Esophagus squamous epithelium (tissue), 4 donors: ENCODE data around the gene LTBP1.

Experiments used
- CTCF ChIP-seq, 6 experiments: fragments of 450-650 bp in 4 of 6; fragments of 200-600 bp in 2 of 6; sonication (generic) in 2 of 6; IDR thresholded peaks; one replicate each; pipeline ENCODE4 v1.5.1; 2016 to 2019; ENCODE audit warnings: antibody characterized with exemption in 6 of 6, mild to moderate bottlenecking in 4 of 6, moderate library complexity in 4 of 6
- POLR2A ChIP-seq, 4 donors: fragments of 450-650 bp; IDR thresholded peaks; one replicate each; pipeline ENCODE4 v1.6.1; 2017; ENCODE audit warnings: antibody characterized with exemption in 4 of 4, mild to moderate bottlenecking in 4 of 4, moderate library complexity in 3 of 4

DNA sequence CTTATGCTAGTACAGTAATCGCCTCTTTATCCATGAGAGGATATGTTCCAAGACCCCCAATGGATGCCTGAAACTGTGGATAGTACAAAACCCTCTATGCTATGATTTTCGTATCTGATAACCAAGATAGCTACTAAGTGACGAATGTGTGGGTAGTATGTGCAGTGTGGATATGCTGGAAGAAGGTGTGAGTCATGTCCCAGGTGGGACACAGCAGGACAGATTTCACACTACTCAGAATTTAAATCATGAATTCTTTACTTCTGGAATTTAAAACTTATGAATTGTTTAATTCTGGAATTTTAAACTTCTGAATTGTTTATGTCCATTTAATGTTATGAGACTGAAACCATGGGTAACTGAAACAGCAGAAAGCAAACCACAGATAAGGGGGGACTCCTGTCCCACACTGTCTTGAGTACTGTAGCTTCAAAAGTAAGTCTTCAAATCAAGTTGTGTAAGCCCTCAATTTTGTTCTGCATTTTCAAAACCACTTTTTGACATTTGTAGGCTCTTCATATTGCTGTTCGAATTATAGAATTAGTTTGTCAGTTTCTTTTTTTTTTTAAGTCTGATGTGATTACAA lies 116.0 kb downstream of the LTBP1 start:
- TF ChIP-seq CTCF (IDR thresholded peaks at IDR 0.05) (no peak), POLR2A (IDR thresholded peaks at IDR 0.05) (no peak)
